Loucy (cell line): Measurements from ENCODE around the gene IGF1R.

ENCODE experiments used
- H2AFZ ChIP-seq: fragments of 200-600 bp; sonication (generic); 2 replicates; pipeline ENCODE4 v1.6.0; 2016; ENCODE audit warnings: antibody characterized with exemption, mild to moderate bottlenecking, low read length, moderate library complexity
- H3F3A ChIP-seq: fragments of 200-600 bp; 2 replicates; pipeline ENCODE4 v1.6.0; 2016; ENCODE audit warnings: antibody characterized with exemption, low read depth, mild to moderate bottlenecking
- H3K27me3 ChIP-seq: fragments of 200-600 bp; sonication (generic); 2 replicates; pipeline ENCODE4 v1.6.1; 2014; ENCODE audit warnings: low read length, mild to moderate bottlenecking; ENCODE audit not compliant: insufficient read depth, poor library complexity, severe bottlenecking
- H3K36me3 ChIP-seq: fragments of 200-600 bp; sonication (generic); 2 replicates; pipeline ENCODE4 v1.6.1; 2016; ENCODE audit warnings: low read length; ENCODE audit not compliant: insufficient read depth
- H3K4me1 ChIP-seq: fragments of 200-600 bp; sonication (generic); 2 replicates; pipeline ENCODE4 v1.5.1; 2014; ENCODE audit warnings: low read length, mild to moderate bottlenecking; ENCODE audit not compliant: insufficient read depth, poor library complexity, severe bottlenecking
- H3K4me2 ChIP-seq: fragments of 200-600 bp; sonication (generic); 2 replicates; pipeline ENCODE4 v1.6.0; 2014; ENCODE audit warnings: antibody characterized with exemption, low read length, low read depth, mild to moderate bottlenecking; ENCODE audit not compliant: poor library complexity, severe bottlenecking
- H3K4me3 ChIP-seq: fragments of 200-600 bp; sonication (generic); 2 replicates; pipeline ENCODE4 v1.5.1; 2014; ENCODE audit warnings: low read length, mild to moderate bottlenecking, mixed read lengths; ENCODE audit not compliant: poor library complexity, severe bottlenecking
- H3K79me2 ChIP-seq: fragments of 200-600 bp; sonication (generic); 2 replicates; pipeline ENCODE4 v1.6.1; 2014; ENCODE audit warnings: low read length; ENCODE audit not compliant: insufficient read depth
- H3K9ac ChIP-seq: fragments of 200-600 bp; sonication (generic); 2 replicates; pipeline ENCODE4 v1.6.0; 2014; ENCODE audit warnings: mild to moderate bottlenecking, low read depth, low read length, moderate library complexity; ENCODE audit not compliant: poor library complexity, severe bottlenecking
- H3K9me2 ChIP-seq: fragments of 200-600 bp; sonication (generic); replicated peaks from 2 replicates; pipeline ENCODE4 v1.6.1; 2016; ENCODE audit warnings: low read depth, low read length, mixed read lengths
- H3K9me3 ChIP-seq: fragments of 200-600 bp; sonication (generic); 2 replicates; pipeline ENCODE4 v1.6.1; 2014; ENCODE audit warnings: mild to moderate bottlenecking, antibody characterized with exemption, low read length, low read depth; ENCODE audit not compliant: insufficient read depth
- H4K20me1 ChIP-seq: fragments of 200-600 bp; sonication (generic); 2 replicates; pipeline ENCODE4 v1.6.0; 2014; ENCODE audit warnings: antibody characterized with exemption, low read length, mild to moderate bottlenecking; ENCODE audit not compliant: insufficient read depth, poor library complexity, severe bottlenecking
- CTCF ChIP-seq: fragments of 200-600 bp; sonication (generic); conservative IDR thresholded peaks from 2 replicates; pipeline ENCODE4 v1.5.1; 2014; ENCODE audit warnings: mild to moderate bottlenecking, antibody characterized with exemption, low read length
- EZH2phosphoT487 ChIP-seq: fragments of 200-600 bp; IDR thresholded peaks from 2 replicates; pipeline ENCODE4 v1.6.1; 2018; ENCODE audit warnings: antibody characterized with exemption, mild to moderate bottlenecking, moderate library complexity, borderline replicate concordance

IGF1R gene

GRCh38 chr15:98669638-98670037, 21.3 kb downstream of the IGF1R start:
- Histone ChIP-seq H3K9ac (no peak overlapping the region), H3K79me2 (peaks cover 96% of the 10 kb centered on the region), H4K20me1 (peaks cover 12% of the 10 kb centered on the region), H3K4me3 (no peak overlapping the region), H3K4me2 (no peak overlapping the region), H3F3A (no peaks in the 10 kb centered on the region), H3K36me3 (no peaks in the 10 kb centered on the region), H3K9me3 (no peaks in the 10 kb centered on the region), H3K9me2 (no peaks in the 10 kb centered on the region), H3K4me1 (peaks cover 44% of the 10 kb centered on the region), H3K27me3 (no peaks in the 10 kb centered on the region), H2AFZ (no peak overlapping the region)
- no peak for TF ChIP-seq EZH2phosphoT487
- no peak for TF ChIP-seq CTCF

- Histone ChIP-seq H3K9ac (no peak overlapping the region), H3K36me3 (no peaks in the 10 kb centered on the region), H3K4me3 (no peak overlapping the region), H2AFZ (no peak overlapping the region), H3K79me2 (peaks cover 95% of the 10 kb centered on the region), H3K27me3 (no peaks in the 10 kb centered on the region), H3K4me1 (peaks cover 37% of the 10 kb centered on the region), H4K20me1 (peaks cover 12% of the 10 kb centered on the region), H3K9me3 (no peaks in the 10 kb centered on the region), H3K4me2 (no peak overlapping the region), H3F3A (no peaks in the 10 kb centered on the region), H3K9me2 (no peaks in the 10 kb centered on the region)
- TF ChIP-seq EZH2phosphoT487 (no peak), CTCF (no peak)
These were observed 23.0 kb downstream of the IGF1R start for GRCh38 chr15:98671060-98672008.

- Histone ChIP-seq H3K4me3 (no peak overlapping the region), H3K4me2 (no peak overlapping the region), H3K79me2 (peaks cover 94% of the 10 kb centered on the region), H3K4me1 (peaks cover 38% of the 10 kb centered on the region), H3K9ac (no peak overlapping the region), H3K9me2 (no peaks in the 10 kb centered on the region), H4K20me1 (peaks cover 8% of the 10 kb centered on the region), H3F3A (no peaks in the 10 kb centered on the region), H3K9me3 (no peaks in the 10 kb centered on the region), H3K27me3 (no peaks in the 10 kb centered on the region), H3K36me3 (no peaks in the 10 kb centered on the region), H2AFZ (no peak overlapping the region)
- no peak for TF ChIP-seq CTCF
- no peak for TF ChIP-seq EZH2phosphoT487
These were observed 24.8 kb downstream of the IGF1R start for GRCh38 chr15:98673133-98673532.
